HepG2 (cell line): Measurements from ENCODE around the gene C1D. TPM values are rescaled to one million over a fixed set of nuclear protein-coding genes. Genes with fewer than 3 reads are reported as not detected.
A peak's percentile ranks its signal among the peaks of the same experiment; 100 is the strongest.

Experiments used
- CHD4 ChIP-seq: fragments of 200-600 bp; sonication (generic); IDR thresholded peaks from 2 replicates; pipeline ENCODE4 v1.7.0; 2017; ENCODE audit warnings: mild to moderate bottlenecking, low read length, borderline replicate concordance
- DNMT3B ChIP-seq: conservative IDR thresholded peaks from 2 replicates; pipeline ENCODE4 v1.6.1; 2016; ENCODE audit warnings: missing biosample characterization, control low read depth
- EHMT2 ChIP-seq: fragments of 200-600 bp; sonication (generic); IDR thresholded peaks from 2 replicates; pipeline ENCODE4 v1.7.0; 2017; ENCODE audit warnings: antibody characterized with exemption, low read depth, low read length, borderline replicate concordance
- ELF3 ChIP-seq: IDR thresholded peaks from 2 replicates; pipeline ENCODE4 v1.6.1; 2016; ENCODE audit warnings: missing genetic modification reagents, missing compliant biosample characterization
- FOXA3 ChIP-seq: IDR thresholded peaks from 2 replicates; pipeline ENCODE4 v1.6.1; 2016; ENCODE audit warnings: missing genetic modification reagents, missing compliant biosample characterization
- NCOA5 ChIP-seq: sonication (generic); formaldehyde crosslinking; IDR thresholded peaks from 2 replicates; pipeline ENCODE4 v1.4.0; 2020; ENCODE audit warnings: missing genetic modification reagents
- RFX3 ChIP-seq: IDR thresholded peaks from 2 replicates; pipeline ENCODE4 v1.6.1; 2016; ENCODE audit warnings: missing biosample characterization, missing genetic modification reagents
- SRSF9 ChIP-seq: fragments of 200-400 bp; formaldehyde crosslinking; IDR thresholded peaks from 2 replicates; pipeline ENCODE4 v1.6.1; 2018; ENCODE audit warnings: borderline replicate concordance, mild to moderate bottlenecking, low read depth, low read length; ENCODE audit not compliant: insufficient read depth, poor library complexity, severe bottlenecking
- TEAD2 ChIP-seq: sonication (generic); formaldehyde crosslinking; IDR thresholded peaks from 2 replicates; pipeline ENCODE4 v1.9.0; 2021; ENCODE audit warnings: missing genetic modification reagents
- ZBTB7A ChIP-seq: sonication (generic); formaldehyde crosslinking; IDR thresholded peaks from 2 replicates; pipeline ENCODE4 v1.8.0; 2022; ENCODE audit warnings: mild to moderate bottlenecking, missing genetic modification reagents
- ZFX ChIP-seq: sonication (generic); formaldehyde crosslinking; IDR thresholded peaks from 2 replicates; pipeline ENCODE4 v1.4.0; 2020; ENCODE audit warnings: mild to moderate bottlenecking, low read depth, missing genetic modification reagents, moderate library complexity
- ZNF263 ChIP-seq: sonication (generic); formaldehyde crosslinking; IDR thresholded peaks from 2 replicates; pipeline ENCODE4 v1.4.0; 2020; ENCODE audit warnings: missing genetic modification reagents
- ZNF484 ChIP-seq: sonication (generic); formaldehyde crosslinking; IDR thresholded peaks from 2 replicates; pipeline ENCODE4 v1.5.1; 2020; ENCODE audit warnings: mild to moderate bottlenecking, low read depth, missing genetic modification reagents, borderline replicate concordance
- ZNF605 ChIP-seq: sonication (generic); formaldehyde crosslinking; IDR thresholded peaks from 2 replicates; pipeline ENCODE4 v1.8.0; 2022; ENCODE audit warnings: mild to moderate bottlenecking, missing genetic modification reagents
- ZNF619 ChIP-seq: sonication (generic); formaldehyde crosslinking; IDR thresholded peaks from 2 replicates; pipeline ENCODE4 v1.4.0; 2020; ENCODE audit warnings: mild to moderate bottlenecking, missing genetic modification reagents
- ZSCAN21 ChIP-seq: sonication (generic); formaldehyde crosslinking; IDR thresholded peaks from 2 replicates; pipeline ENCODE4 v1.8.0; 2022; ENCODE audit warnings: mild to moderate bottlenecking, missing genetic modification reagents, moderate library complexity, borderline replicate concordance
- polyA plus RNA-seq, 8 experiments: library from polyadenylated mRNA; depleted of rRNA in 3 of 8; stranded (reverse) in 7 of 8; unstranded in 1 of 8; fragments of >200 nt; fragmentation: Illumina TruSeq in 4 of 8; extraction: Trizol in 4 of 8; gene quantifications; 2 replicates each; pipeline versions ENCODE4 v1.2.1 to v1.2.3, GENCODE V29; 2011 to 2016; ENCODE audit warnings: low read depth in 4 of 8, missing spikeins in 1 of 8, mixed read lengths in 1 of 8; ENCODE audit not compliant: insufficient read depth in 1 of 8
- total RNA-seq, 5 experiments: library from RNA; depleted of rRNA; stranded (reverse); fragments of >200 nt; fragmentation: Illumina TruSeq; extraction: Trizol; gene quantifications; 2 replicates each; pipeline ENCODE4 v1.2.3, GENCODE V29; 2016; ENCODE audit warnings: low read depth in 1 of 5
- TF ChIP-seq, protein P1 (sequence below): IDR thresholded peaks from 2 replicates; pipeline ENCODE4 v1.6.1; 2016
- TF ChIP-seq, protein P2 (sequence below): sonication (generic); formaldehyde crosslinking; IDR thresholded peaks from 2 replicates; pipeline ENCODE4 v1.8.0; 2022; ENCODE audit warnings: missing genetic modification reagents, mild to moderate bottlenecking, borderline replicate concordance
- TF ChIP-seq, protein P3 (sequence below): sonication (generic); formaldehyde crosslinking; IDR thresholded peaks from 2 replicates; pipeline ENCODE4 v1.4.0; 2020; ENCODE audit warnings: missing genetic modification reagents, borderline replicate concordance
- TF ChIP-seq, protein P4 (sequence below): IDR thresholded peaks from 2 replicates; pipeline ENCODE4 v1.6.1; 2016; ENCODE audit warnings: low read depth
- TF ChIP-seq, protein P5 (sequence below): sonication (generic); formaldehyde crosslinking; conservative IDR thresholded peaks from 2 replicates; pipeline ENCODE4 v1.8.1; 2023; ENCODE audit warnings: missing genetic modification reagents

C1D gene
- total and polyA plus RNA-seq, 2 of the 13 experiments (the other 11 are each of a cell fraction or from before 2014, with no cell fraction given), result 38.1 to 43.5 TPM

DNA sequence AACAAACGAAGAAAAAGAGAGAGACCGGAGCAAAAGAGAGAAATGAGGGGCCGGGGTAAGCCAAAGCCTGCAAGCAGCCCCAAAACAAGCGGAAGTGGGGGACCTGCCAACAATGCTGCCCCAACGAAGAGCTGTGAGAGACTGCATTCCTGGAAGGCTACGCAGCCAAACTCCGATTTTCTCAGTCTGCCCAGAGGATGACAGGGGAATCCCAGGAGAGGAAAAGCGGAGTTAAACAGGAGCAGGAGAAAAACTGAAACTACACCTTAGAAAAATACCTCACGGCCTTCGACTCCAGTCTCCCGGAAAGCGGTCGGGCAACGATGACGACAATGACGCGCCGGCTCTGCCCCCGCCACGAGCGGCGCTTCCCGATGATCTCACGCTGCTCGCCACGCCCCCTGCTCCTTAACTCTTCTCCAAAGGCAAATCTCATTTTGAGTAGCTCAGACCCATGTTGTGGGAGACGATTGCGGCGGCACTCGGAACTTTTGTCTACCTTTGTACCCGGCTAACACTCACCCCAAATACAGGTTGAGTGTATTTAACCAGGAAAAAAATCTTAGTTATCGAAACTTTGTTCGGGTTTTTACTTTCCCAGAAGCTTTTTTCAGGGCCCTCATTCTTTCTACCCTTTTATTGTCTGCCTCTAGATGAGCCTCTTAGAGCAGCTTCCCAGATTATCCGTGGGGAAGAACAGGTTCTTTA, at the start of gene C1D (continued):
- TF ChIP-seq, protein P1, sequence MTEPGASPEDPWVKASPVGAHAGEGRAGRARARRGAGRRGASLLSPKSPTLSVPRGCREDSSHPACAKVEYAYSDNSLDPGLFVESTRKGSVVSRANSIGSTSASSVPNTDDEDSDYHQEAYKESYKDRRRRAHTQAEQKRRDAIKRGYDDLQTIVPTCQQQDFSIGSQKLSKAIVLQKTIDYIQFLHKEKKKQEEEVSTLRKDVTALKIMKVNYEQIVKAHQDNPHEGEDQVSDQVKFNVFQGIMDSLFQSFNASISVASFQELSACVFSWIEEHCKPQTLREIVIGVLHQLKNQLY, result 0 out of 2 replicates have a peak, but pooled peaks have one; percentile 22
- TF ChIP-seq, protein P2, sequence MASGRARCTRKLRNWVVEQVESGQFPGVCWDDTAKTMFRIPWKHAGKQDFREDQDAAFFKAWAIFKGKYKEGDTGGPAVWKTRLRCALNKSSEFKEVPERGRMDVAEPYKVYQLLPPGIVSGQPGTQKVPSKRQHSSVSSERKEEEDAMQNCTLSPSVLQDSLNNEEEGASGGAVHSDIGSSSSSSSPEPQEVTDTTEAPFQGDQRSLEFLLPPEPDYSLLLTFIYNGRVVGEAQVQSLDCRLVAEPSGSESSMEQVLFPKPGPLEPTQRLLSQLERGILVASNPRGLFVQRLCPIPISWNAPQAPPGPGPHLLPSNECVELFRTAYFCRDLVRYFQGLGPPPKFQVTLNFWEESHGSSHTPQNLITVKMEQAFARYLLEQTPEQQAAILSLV (CRISPR knock-in tag), result peak; percentile 27; the same call in 1 of the 2 replicates
- TF ChIP-seq ZSCAN21 (CRISPR knock-in tag) (no peak; the same call in 1 of the 2 replicates), ZNF619 (CRISPR knock-in tag) (peak; percentile 72; the same call in 1 of the 2 replicates), ZBTB7A (CRISPR knock-in tag) (0 out of 2 replicates have a peak, but pooled peaks have one; percentile 28), FOXA3 (peak; percentile 61), SRSF9 (no peak), TEAD2 (no peak), EHMT2 (no peak), NCOA5 (CRISPR knock-in tag) (no peak), ZFX (CRISPR knock-in tag) (peak; percentile 97), ZNF605 (CRISPR knock-in tag) (peak; percentile 86; the same call in 1 of the 2 replicates), ZNF484 (CRISPR knock-in tag) (0 out of 2 replicates have a peak, but pooled peaks have one; percentile 29), CHD4 (no peak), ZNF263 (CRISPR knock-in tag) (no peak; the same call in 1 of the 2 replicates), DNMT3B (no peak), RFX3 (no peak), ELF3 (peak; percentile 84)
- TF ChIP-seq, protein P3, sequence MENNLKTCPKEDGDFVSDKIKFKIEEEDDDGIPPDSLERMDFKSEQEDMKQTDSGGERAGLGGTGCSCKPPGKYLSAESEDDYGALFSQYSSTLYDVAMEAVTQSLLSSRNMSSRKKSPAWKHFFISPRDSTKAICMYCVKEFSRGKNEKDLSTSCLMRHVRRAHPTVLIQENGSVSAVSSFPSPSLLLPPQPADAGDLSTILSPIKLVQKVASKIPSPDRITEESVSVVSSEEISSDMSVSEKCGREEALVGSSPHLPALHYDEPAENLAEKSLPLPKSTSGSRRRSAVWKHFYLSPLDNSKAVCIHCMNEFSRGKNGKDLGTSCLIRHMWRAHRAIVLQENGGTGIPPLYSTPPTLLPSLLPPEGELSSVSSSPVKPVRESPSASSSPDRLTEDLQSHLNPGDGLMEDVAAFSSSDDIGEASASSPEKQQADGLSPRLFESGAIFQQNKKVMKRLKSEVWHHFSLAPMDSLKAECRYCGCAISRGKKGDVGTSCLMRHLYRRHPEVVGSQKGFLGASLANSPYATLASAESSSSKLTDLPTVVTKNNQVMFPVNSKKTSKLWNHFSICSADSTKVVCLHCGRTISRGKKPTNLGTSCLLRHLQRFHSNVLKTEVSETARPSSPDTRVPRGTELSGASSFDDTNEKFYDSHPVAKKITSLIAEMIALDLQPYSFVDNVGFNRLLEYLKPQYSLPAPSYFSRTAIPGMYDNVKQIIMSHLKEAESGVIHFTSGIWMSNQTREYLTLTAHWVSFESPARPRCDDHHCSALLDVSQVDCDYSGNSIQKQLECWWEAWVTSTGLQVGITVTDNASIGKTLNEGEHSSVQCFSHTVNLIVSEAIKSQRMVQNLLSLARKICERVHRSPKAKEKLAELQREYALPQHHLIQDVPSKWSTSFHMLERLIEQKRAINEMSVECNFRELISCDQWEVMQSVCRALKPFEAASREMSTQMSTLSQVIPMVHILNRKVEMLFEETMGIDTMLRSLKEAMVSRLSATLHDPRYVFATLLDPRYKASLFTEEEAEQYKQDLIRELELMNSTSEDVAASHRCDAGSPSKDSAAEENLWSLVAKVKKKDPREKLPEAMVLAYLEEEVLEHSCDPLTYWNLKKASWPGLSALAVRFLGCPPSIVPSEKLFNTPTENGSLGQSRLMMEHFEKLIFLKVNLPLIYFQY, result 0 out of 2 replicates have a peak, but pooled peaks have one; percentile 53
- TF ChIP-seq, protein P4, sequence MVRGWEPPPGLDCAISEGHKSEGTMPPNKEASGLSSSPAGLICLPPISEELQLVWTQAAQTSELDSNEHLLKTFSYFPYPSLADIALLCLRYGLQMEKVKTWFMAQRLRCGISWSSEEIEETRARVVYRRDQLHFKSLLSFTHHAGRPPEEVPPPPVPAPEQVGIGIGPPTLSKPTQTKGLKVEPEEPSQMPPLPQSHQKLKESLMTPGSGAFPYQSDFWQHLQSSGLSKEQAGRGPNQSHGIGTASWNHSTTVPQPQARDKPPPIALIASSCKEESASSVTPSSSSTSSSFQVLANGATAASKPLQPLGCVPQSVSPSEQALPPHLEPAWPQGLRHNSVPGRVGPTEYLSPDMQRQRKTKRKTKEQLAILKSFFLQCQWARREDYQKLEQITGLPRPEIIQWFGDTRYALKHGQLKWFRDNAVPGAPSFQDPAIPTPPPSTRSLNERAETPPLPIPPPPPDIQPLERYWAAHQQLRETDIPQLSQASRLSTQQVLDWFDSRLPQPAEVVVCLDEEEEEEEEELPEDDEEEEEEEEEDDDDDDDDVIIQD (CRISPR knock-in tag), result 0 out of 2 replicates have a peak, but pooled peaks have one; percentile 62
- TF ChIP-seq, protein P5, sequence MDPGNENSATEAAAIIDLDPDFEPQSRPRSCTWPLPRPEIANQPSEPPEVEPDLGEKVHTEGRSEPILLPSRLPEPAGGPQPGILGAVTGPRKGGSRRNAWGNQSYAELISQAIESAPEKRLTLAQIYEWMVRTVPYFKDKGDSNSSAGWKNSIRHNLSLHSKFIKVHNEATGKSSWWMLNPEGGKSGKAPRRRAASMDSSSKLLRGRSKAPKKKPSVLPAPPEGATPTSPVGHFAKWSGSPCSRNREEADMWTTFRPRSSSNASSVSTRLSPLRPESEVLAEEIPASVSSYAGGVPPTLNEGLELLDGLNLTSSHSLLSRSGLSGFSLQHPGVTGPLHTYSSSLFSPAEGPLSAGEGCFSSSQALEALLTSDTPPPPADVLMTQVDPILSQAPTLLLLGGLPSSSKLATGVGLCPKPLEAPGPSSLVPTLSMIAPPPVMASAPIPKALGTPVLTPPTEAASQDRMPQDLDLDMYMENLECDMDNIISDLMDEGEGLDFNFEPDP (CRISPR knock-in tag), result no peak
